HG03460 (cell line): ENCODE measurements around the gene TAOK3.
"Not testable (repeated sequence)": the region's sequence is repeated elsewhere in the genome, so short reads cannot be mapped to it uniquely, and the experiment has no call there.

ENCODE experiments used
- ATAC-seq: cut with Tn5 transposase; IDR thresholded peaks from one replicate; pipeline ENCODE4 v1.9.1; 2021; ENCODE audit not compliant: unreplicated experiment

The TAOK3 gene

DNA sequence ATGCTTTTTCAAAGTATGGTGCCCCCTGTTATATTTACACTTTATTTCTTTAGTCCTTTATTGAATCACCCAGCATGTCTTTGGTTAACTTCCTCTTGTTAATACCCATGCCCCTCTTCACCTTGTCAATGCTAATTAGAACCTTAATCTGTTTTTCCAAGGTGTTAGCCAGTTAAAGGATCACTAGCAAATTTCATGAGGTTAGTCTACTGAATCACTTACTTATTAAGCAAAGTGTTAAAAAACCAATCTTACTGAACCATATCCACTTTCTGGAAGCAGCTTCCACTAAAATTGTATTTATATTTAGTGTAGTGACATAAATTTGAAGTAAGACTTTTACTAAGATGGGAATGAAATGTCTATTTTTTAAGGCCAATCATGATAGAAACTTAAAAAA, 27.9 kb downstream of the TAOK3 start:
- ATAC-seq: no peak

DNA sequence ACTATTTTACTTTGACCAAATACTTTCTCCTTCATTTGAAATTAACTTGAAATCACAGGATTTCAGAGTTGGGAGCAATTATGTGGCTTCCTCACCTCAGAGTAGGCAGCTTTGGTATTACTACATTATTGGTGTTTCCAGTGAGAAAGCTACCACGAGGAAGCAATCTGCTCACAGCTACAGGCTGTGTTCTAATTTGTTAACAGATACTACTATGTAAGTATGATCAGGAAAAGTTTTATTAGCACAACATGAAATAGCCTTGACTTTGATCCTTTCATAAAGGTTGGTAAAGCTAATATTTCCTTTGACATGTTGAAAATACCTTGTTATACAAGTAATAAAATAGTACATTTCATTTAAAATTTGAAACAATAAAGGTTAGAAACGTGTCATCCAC, 30.6 kb downstream of the TAOK3 start:
- ATAC-seq: no peak

DNA sequence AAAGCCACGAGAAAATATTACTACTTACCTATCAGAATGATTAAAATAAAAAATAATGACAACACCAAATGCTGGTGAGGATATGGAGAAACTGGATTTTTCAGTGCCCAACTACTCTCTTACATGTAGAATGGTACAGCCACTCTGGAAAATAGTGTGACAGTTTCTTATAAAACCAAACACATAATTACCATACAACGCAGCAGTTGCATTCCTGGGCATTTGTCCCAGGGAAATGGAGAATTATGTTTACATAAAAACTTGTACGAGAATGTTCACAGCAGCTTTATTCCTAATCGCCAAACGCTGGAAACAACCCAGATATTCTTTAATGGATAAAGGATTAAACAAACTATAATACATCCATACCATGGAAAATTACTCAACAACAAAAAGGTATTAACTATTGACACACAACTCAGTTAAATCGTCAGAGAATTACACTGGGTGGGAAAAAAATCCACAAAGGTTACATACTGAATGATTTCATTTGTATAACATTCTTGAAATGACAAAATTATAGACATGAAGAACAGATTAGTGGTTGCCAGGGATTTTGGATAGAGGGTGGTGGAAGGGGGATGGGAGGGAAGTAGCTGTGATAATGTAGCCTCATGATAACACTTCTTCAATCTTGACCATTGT, 35.4 kb downstream of the TAOK3 start:
- ATAC-seq: no peak

DNA sequence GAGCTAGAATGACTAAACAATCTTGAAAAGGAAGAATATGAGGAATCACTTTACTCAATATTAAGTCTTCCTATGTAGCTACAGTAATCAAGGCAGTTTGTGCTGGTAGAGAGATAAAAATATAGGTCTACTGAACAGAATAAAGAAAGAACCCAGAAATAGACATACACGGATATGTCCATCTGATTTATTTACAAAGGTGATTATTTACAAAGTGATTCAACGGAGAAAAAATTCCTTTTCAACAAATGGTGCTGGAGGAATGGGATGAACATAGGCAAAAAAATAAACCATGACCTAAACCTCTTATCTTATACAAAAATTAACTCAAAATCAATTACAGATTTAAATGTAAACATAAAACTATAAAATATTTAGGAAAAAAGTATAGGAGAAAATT, 36.6 kb downstream of the TAOK3 start:
- ATAC-seq: no peak

DNA sequence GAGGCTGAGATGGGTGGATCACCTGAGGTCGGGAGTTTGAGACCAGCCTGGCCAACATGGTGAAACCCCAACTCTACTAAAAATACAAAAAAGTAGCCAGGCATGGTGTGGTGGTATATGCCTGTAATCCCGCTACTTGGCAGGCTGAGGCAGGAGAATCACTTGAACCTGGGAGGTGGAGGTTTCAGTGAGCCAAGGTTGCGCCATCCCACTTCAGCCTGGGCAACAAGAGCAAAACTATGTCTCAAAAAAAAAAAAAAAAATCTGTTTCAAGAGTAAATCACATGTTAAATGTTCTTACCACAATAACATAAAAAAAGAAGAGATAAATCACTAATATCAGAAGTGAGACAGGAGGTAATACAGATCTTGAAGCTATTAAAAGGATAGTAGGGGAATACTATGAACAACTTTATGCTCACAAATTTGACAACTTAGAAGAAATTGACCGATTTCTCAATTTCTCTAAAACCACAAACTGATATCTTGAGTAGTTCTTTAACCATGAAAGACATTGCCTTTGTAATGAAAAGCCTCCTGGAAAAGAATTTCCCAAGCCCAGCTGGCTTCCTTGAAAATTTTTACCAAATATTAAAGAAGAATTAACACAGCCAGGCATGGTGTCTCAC, 37.7 kb downstream of the TAOK3 start:
- ATAC-seq: no peak

DNA sequence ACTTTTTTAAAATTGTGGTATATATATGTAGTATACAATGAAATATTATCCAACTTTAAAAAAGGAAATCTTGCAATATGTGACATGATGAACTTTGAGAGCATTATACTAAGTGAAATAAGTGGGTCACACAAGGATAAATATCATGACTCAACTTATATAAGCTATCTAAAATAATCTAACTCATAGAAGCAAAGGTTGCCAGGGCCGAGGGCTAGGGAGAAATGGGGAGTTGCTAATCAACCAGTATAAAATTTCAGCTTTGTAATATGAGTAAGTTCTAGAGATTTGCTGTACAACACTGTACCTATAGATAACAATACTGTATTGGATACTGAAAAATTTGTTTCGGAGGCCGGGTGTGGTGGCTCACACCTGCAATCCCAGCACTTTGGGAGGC, 38.5 kb downstream of the TAOK3 start:
- no peak for ATAC-seq

DNA sequence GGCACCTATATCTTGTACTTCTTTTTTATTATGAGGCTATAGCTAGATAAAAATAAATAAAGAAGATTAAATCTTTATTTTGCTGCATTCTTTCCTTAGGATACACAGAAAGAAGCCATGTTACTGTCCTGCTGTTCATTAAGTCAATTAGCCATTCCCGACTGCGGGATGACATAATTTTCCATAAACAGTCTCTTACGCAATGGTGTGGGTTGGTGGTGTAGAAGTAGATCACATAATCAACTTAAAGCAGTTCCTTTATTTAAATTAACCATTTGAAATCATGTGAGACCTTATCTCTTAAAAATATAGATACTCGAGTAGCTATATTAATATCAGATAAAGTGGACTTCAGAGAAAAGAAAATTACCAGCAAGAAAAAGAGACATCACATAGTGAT, 40.2 kb downstream of the TAOK3 start:
- ATAC-seq: no peak

DNA sequence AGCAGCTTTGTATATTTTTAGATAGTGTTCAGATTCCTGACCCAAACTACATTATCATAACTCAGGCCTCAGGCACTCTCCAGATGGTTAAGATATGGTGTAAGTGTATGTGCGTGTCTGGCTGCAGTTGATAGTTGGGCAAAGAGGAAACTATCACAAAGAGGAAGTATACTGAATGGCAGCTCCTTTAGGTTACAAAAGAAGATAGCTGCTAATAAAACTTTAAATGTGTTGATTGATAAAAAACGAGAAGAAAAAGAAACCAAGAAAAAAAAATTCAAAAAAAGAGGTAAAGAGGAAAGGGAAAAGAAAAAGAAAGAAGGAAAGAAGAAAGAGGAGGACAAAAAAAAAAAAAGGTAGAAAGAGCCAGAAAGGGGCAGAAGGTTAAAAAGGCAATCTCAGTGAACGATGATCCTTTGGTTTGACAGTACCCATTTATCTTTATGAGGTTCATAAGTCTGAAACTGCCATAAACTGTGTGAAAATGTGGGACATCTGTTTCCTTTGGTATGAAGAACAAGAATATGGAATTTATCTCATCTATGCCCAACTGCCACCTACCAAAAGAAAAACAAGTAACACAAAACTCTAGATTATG, 42.2 kb downstream of the TAOK3 start:
- ATAC-seq: peak; percentile 77

DNA sequence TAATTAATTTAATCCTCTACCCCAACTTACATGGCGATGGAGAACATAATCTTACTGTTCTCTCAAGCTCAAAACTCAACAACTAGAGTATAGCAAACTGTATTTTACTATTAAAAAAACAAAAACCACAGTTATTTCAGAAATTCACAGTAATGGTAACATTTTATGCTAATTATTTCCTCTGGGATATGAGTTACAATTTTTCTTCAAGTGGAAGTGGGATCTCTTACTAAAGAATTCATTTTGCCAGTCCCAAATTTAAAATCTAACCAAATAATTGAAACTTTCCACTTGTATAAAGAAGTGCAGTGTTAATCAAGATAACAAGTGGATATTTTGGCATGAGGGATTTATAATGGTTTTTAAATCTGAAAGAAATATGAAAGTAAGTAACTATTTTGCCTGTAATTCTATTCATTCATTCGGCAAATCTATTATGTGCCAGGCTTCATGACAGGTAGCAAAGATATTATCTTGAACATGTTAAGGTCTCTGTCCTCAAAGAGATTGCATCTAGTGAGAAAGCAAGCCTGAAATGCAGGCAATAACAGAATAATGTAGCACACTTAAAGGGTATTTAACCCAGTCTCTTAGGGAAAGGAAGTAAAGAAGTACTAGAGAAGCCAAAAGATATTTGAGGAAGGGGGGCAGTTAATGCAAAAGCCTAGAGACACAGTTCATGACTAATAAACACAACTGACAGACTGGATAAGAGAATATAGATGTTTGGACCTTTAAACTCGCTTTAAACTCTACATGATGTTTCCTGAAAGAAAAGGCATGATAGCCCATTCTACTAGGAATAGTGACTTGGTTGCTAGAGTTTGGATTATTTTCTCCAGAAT, 44.0 kb downstream of the TAOK3 start:
- ATAC-seq: no peak

DNA sequence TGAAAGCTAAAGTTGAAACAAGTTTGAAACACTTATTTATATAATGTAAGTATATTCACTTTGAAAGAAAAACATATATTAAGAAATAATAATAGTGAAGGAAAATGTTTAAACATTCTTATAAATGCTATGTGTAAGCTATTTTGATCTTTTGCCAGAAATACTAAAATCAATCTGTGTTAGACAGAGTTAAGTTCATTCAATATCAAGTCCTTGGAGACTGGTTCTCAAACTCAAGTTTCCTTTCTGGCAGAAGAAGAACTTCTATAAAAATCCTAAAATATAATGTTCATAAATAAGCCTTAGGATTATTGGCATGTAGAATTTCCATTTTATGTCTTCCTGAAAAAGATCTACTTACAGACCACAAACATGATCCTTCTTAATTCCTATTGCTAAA, 45.3 kb downstream of the TAOK3 start:
- ATAC-seq: no peak

DNA sequence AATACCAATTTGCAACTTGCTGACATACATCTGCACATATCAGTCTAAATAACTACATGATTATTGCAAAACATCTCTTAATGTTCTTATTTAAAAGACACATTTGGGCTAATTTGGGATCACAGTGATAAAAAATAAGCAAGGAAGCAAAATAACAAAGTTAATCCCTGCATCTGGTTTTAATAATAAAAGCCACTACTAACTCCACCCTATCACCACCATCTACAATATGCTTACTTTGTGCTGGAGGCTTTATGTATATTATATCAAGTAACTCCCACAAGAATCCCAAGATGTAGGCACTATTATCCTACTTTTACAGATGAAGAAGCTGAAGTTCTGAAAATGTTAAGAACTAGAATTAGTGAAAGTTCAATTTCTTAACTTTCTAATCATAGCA, 45.7 kb downstream of the TAOK3 start:
- ATAC-seq: no peak

DNA sequence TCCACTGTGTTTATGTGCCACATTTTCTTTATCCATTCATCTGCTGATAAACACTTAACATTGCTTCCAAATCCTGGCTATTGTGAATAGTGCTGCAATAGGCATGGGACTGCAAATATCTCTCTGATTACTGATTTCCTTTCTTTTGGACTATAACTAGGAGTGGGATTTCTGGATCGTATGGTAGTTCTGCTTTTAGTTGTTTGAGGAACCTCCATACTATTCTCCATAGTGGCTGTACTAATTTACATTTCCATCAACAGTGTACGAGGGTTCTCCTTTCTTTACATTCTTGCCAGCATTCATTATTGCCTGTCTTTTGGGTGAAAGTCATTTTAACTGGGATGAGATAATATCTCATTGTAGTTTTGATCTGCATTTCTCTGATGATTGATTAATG, 47.6 kb downstream of the TAOK3 start:
- no peak for ATAC-seq

DNA sequence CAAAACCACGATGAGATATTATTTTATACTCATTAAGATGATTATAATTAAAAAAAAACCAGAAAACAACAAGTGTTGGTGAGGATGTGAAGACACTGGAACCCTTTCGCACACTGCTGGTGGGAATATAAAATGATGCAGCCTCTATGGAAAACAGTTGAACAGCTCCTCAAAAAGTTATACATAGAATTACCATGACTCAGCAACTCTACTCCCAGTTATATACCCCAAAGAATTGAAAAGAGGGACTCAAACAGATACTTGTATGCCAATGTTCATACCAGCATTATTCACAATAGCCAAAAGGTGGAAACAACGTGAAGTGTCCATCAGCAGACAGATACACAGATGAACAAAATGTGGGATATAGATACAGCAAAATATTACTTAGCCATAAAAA, 53.1 kb downstream of the TAOK3 start:
- no peak for ATAC-seq

DNA sequence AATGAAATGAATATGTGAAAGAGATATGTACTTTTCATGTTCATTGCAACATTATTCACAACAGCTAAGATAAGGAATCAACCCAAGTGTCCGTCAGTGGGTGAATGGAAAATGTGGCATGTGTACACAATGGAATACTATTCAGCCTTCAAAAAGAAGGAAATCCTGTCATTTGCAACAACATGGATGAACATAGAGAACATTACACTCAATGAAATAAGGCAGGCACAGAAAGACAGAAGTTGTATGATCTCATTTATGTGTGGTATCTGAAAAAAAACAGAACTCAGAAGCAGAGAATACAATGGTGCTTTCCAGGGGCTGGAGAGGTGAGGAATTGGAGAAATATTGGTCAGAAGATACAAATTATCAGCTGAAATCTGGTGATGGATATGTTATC, 54.0 kb downstream of the TAOK3 start:
- ATAC-seq: no peak

DNA sequence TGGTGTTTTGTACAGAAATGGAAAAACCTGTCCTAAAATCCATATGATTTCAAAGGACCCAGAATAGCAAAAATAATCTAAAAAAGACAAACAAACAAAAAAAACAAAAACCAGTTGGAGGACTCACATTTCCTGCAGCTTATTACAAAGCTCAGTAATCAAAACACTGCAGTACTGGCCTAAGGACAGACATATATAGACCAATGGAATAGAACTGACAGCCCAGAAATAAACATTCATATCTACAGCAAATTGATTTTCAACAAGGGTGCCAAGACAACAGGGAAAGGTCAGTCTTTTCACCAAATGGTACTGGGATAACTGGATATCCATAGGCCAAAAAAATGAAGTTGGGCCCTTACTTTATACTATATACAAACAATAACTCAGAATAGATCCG, 55.0 kb downstream of the TAOK3 start:
- ATAC-seq: no peak

DNA sequence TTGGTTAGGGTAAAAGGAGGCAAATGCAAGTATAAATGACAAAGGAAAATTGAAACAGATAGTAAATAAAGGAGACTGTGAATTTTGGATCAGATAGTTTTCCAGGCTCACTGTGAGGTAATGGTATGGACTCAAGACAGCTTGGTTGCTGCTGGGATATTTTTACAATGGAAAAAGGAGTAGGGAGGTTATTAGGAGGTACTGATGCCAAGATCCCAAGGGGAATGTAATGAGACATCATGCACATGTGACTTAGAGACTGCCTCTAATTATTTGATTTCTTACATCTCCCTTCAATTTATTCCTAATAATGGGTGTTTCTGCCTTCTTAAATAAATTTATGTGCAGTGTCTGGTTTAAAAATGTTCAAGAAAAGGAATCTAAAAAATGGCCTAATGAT, 56.9 kb downstream of the TAOK3 start:
- ATAC-seq: no peak

DNA sequence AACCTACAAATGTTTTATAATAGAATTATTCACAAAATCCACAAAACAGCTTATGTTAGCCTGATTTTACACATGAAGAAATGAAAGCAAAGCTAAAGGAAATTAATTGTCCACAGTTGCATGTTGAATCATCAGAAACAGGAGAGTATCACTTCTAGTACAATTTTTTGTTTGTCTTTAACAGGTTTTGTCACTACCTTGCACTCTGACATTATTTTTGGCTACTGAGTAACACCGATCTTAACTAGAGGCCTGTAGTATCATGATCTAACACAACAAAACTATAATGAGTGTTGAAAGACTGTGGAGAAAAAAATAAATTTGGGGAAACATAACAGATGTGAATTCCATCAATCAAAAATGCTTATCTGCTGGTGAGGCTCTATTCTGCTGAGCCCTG, 60.1 kb downstream of the TAOK3 start:
- no peak for ATAC-seq

DNA sequence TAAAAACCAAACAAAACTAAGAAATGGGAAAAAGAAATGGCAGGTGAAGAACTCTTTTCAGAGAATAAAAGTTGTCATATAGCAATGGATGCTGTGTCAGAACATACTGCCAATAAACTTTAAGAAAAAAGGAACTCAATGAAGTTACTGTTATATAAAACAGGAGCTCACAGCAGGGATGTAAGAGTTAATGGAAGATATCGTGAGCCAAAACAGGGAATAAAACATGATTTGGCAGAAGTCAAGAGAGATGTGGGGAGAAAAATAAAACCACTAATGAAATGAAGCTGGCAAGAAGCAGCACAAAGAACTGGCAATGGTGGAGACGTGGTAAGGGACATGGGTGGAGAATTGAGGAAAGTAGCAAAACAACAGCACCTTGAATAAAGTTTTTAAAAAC, 61.0 kb downstream of the TAOK3 start:
- no peak for ATAC-seq

DNA sequence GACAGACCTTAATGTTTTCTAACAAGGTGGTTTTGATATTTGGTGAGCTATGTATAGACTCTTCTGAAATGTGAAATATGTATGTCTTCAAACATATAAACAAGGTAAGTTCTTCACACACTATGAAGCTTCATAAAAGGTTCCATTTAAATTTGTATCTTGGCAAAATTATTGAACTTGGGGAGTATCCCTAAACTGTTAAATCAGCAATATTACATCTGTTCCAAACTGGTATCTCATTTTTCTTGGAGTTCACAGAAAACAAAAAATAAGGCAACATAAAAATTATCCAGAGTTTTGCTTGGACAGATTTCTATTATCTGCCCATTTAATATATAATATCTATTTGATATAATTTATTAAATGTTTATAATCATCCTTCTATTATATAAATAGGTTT, 62.4 kb downstream of the TAOK3 start:
- ATAC-seq: no peak

DNA sequence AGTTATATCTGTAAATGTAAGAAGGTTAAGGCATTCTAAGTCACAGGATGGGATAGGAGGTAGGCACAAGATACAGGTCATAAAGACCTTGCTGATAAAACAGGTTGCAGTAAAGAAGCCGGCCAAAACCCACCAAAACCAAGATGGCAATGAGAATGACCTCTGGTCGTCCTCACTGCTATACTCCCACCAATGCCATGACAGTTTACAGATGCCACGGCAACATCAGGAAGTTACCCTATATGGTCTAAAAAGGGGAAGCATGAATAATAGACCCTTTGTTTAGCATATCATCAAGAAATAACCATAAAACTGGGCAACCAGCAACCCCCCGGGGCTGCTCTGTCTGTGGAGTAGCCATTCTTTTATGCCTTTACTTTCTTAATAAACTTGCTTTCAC, 64.7 kb downstream of the TAOK3 start:
- not testable (repeated sequence) for ATAC-seq

DNA sequence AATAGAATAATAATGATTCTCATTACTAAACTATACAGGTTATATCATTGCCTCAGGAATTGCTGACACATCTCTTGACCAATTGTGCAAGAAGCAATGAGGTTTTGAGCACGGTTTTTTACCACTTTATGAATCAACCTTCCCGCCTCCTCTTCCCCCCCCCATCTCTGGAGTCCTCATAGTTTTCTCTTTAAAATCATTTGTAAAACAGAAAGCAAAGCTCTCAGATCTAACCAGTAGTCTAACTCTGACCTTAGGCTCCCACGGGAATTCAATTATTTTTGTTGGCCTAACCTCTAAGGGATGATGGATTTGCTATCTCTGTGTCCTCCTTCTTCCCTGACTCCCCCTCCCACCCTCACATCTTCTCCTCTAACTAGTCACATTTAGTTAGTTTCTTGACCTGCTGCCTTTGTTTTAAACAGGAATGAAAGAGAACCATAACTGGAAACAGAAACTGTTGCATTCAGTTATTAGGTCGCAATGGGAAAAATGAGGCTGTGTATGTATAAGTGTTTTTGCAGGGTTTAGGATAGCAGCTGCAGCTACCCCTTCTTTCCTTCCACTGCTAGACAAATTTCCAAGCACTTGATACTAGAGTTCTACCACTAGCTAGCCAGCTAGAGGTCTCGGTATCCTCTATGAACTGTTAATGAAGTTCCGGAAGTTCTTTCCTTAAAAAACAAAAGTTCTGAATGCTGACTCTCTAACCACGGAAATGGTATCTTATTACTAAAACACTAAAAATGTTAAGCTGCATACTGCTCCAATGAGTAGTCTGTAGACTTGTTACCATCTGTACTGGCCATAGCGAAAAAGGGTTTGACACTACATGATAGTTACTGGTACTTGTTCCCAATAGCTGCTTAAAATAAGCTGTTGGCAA, 65.4 kb downstream of the TAOK3 start:
- ATAC-seq: peak; percentile 52
